Keratinocyte (primary cell): ENCODE measurements around the gene SLC45A2.
A peak's percentile ranks its signal among the peaks of the same experiment; 100 is the strongest.

Experiments used
- CTCF ChIP-seq, 3 experiments: IDR thresholded peaks in 1 of 3; conservative IDR thresholded peaks in 1 of 3; optimal IDR thresholded peaks in 1 of 3; 2 replicates in 2 of 3; 3 replicates in 1 of 3; pipeline versions ENCODE3 to v1.5.1; 2011; ENCODE audit warnings: low read length in 3 of 3, mild to moderate bottlenecking in 3 of 3, moderate library complexity in 2 of 3, control low read depth in 1 of 3, inconsistent platforms in 1 of 3; ENCODE audit not compliant: insufficient read depth in 2 of 3; ENCODE audit errors: extremely low read depth in 1 of 3
- EZH2 ChIP-seq: IDR thresholded peaks from one replicate; pipeline ENCODE4 v1.6.1; 2012; ENCODE audit warnings: inconsistent platforms, mild to moderate bottlenecking, low read length, moderate library complexity

GRCh38 chr5:33969572-33970452, 14.7 kb downstream of the SLC45A2 start:
- TF ChIP-seq CTCF (optimal IDR thresholded peaks at IDR 0.05 in 1 of 3, IDR thresholded peaks at IDR 0.05 in 1 of 3, conservative IDR thresholded peaks at IDR 0.05 in 1 of 3; ENCODE audit: extremely low read depth in 1 of 3, insufficient read depth in 2 of 3, low read length in 3 of 3) = peak; percentile 67 to 78 (median 70)
- no peak for TF ChIP-seq EZH2
